HG03066 (cell line): Measurements from ENCODE around the gene CUL4A.

Experiments used
- ATAC-seq: cut with Tn5 transposase; IDR thresholded peaks from one replicate; pipeline ENCODE4 v1.9.1; 2021; ENCODE audit warnings: low read depth; ENCODE audit not compliant: unreplicated experiment

The CUL4A gene

GRCh38 chr13:113178896-113179167 is 30.6 kb upstream of the CUL4A start:
- no peak for ATAC-seq

- ATAC-seq: no peak
Observed at GRCh38 chr13:113179374-113180230, 29.8 kb upstream of the CUL4A start.

GRCh38 chr13:113182046-113182445 is 27.4 kb upstream of the CUL4A start:
- no peak for ATAC-seq

DNA sequence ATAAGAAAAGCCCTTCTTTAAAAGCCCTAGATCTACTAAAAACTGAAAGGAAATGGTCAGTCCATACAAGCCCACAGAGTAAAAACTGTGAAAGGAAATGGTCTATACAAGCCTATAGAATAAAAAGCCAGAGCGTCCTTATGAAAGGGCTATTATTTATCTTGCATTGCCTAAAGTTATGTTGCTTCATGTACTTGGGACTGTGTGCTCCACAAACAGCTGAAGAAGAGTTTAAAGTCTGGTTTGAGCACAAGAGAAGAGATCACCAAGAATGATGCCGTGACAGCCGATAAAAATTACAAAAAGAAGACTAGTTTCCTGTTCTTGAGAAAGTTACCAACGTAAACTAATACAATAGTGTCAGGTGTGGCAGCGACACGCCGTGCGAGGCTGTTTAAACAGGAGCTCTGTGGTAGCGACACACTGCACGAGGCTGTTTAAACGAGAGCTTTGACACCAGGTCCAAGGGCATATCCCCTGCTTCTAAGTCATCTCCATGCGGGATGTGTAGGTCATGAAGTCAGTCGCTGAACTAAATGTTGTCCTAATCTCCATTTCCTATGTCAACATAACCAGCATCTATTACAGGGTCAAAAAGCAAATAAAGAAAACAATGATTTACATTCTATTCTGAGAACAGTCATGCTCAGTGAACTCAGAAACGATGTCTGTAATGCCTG is 25.8 kb upstream of the CUL4A start:
- ATAC-seq: no peak

DNA sequence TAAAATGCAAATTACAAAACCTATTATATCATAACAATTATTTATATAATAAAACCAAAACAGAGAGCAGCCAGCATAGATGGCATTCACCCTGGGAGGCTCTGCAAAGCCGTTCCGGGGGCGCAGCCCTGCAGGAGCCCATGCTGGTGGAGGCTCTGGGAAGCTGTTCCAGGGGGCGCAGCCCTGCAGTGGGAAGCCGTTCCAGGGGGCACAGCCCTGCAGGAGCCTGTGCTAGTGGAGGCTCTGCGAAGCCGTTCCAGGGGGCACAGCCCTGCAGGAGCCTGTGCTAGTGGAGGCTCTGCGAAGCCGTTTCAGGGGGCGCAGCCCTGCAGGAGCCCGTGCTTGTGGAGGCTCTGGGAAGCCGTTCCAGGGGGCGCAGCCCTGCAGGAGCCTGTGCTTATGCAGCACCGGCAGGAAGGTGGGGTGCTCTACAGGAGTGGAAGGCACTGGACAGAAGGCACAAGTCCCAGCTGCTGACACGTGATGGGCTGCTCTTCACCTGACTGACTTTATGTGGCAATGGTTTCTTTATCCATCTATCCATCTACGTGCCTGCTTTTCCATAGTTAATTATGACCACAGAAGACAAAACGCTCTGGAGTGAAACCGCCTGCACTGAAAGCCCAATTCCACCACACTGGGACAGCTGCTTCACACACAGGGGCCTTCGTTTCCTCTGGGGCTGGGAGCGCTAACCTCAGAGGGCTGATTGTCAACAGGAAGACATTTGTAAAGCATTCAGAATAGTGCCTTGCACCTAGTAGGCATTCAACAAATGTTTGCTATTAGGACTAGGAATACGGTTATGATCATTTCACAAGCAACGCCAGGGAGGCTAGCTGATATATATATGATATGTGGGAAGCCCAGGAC is 24.6 kb upstream of the CUL4A start:
- ATAC-seq: no peak

- ATAC-seq: peak; percentile 96
Observed at GRCh38 chr13:113186061-113186900, 23.1 kb upstream of the CUL4A start.

DNA sequence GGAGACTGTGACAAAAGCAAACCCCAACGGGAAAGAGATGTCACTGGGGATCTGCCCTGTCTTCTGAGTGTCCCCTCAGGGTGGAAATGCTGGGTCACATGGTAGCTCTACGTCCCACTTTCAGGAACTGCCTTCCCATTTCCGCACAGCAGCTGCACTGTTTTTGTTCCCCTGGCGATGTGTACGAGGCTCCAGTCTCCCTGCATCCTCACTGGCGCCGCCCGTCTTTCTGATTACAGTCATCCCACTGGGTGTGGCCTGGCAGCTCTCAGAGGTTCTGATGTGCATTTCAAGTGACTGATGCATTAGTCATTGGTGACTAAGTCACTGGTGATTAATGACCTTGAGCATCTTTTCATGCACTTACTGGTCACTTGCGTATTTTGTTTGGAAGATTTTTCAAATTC is 22.1 kb upstream of the CUL4A start:
- no peak for ATAC-seq

GRCh38 chr13:113187883-113188665 is 21.3 kb upstream of the CUL4A start:
- ATAC-seq: no peak

DNA sequence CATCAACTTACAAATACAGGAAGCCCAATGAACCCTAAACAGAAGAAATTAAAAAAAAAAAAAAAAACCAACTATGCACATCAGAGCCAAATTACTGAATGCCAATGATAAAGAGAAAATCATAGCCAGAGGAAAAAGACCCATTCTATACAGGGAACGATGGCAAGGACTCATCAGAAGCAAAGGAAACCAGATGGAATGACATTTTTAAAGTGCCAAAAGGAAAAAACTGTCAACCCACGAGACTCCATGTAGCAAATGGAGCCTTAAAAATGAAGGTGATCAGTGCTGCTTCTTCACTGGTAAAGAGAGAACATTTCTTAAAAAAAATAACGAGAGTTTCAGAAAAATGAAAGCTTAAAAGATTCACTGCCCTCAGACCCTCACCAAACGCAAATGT is 19.2 kb upstream of the CUL4A start:
- ATAC-seq: no peak

- no peak for ATAC-seq
Observed at GRCh38 chr13:113192279-113192678, 17.1 kb upstream of the CUL4A start.

GRCh38 chr13:113192902-113193301 is 16.5 kb upstream of the CUL4A start:
- no peak for ATAC-seq

GRCh38 chr13:113195360-113195759 is 14.1 kb upstream of the CUL4A start:
- ATAC-seq: no peak

GRCh38 chr13:113196970-113197737 is 12.3 kb upstream of the CUL4A start:
- no peak for ATAC-seq

DNA sequence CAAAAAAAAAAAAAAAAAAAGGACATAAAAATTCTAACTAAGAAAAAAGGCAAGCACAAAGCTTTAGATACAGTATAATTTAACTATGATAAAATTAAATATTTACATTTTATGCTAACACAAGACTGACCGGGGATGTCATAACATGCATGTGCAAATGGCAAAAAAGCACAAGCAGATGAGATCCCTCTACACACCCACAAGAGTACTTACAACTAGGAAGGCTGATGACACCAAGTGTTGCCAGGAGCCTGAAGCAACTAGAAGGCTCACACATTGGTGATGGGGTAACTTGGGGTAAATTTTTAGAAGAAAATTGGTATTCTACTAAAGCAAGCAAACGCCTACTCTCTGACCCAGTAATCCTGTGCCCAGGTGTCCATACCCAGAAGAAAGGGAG is 7.6 kb upstream of the CUL4A start:
- no peak for ATAC-seq

- no peak for ATAC-seq
Observed at GRCh38 chr13:113202912-113203311, 6.5 kb upstream of the CUL4A start.

DNA sequence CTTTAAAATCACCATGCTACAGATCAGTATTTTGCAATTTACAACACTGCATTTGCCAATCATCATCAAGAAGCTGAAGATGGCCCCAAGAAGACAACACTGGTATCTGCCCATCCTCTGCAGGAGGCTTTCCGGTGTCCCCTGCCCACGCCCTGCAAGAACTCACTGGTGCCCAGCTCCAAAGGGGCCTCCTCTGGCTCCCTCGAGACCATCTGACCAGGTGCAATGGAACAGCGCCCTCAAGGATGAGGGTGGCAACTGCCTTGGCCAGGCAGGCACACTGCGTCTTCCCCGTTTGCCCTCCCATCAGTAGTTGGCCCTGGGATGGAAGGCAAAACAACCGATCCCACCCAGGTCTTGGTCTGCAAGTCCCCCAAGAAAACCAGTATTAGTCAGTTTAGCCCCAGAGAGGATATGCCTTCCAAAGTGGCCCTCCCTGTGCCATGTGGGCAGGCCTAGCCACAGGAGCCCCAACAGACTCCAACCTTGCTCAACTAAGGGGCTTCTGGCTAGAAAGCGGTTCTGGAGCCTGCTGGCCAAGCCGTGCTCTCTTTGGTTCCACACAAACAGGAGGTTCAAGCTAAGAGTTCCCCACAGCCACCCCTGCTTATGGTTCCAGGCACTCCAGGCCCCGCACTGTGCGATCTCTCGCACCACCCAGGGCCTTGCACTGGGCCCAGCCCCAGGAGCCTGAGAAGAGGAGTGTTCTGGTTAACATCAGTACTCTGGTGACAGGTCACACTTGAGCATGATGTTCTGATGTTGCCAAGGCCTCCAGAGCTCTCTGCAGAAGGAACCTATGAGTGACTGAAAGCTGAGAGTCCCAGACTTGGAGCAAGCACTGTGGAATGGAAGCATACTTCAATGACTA is 5.7 kb upstream of the CUL4A start:
- ATAC-seq: no peak

GRCh38 chr13:113204378-113204734 is 5.1 kb upstream of the CUL4A start:
- ATAC-seq: no peak

- ATAC-seq: no peak
Observed at GRCh38 chr13:113205428-113205931, 3.9 kb upstream of the CUL4A start.
